ENCODE results near the gene HBP1.

Gene HBP1

GRCh38 chr7:107160389-107160788 is 8.4 kb upstream of the HBP1 start:
- Mint-ChIP-seq H3K9me3 (no peaks in the 10 kb centered on the region), H3K36me3 (ENCODE audit: low read depth) (peaks cover 12% of the 10 kb centered on the region), H3K27me3 (ENCODE audit: low read depth, poor library complexity) (peaks cover 6% of the 10 kb centered on the region), H3K27ac (no peak overlapping the region), H3K4me1 (peaks cover 4% of the 10 kb centered on the region), H3K4me3 (no peak overlapping the region)
- no peak for DNase-seq
- TF ChIP-seq CTCF (IDR thresholded peaks at IDR 0.05) = no peak

- no peak overlapping the region for H3K4me3 Mint-ChIP-seq
- DNase-seq = no peak
- TF ChIP-seq CTCF (IDR thresholded peaks at IDR 0.05) = no peak
Observed at GRCh38 chr7:107161415-107161814, 7.4 kb upstream of the HBP1 start.

GRCh38 chr7:107162475-107162874 is 6.3 kb upstream of the HBP1 start:
- no peaks in the 10 kb centered on the region for H3K9me3 Mint-ChIP-seq
- peaks cover under 1% of the 10 kb centered on the region for H3K36me3 Mint-ChIP-seq (ENCODE audit: low read depth)
- H3K4me3 Mint-ChIP-seq = no peak overlapping the region
- DNase-seq = no peak
- H3K27me3 Mint-ChIP-seq (ENCODE audit: low read depth, poor library complexity) = no peaks in the 10 kb centered on the region
- no peak overlapping the region for H3K27ac Mint-ChIP-seq
- TF ChIP-seq CTCF (IDR thresholded peaks at IDR 0.05) = no peak
- H3K4me1 Mint-ChIP-seq = peaks cover 24% of the 10 kb centered on the region

More at GRCh38 chr7:107161415-107161814, 7.4 kb upstream of the HBP1 start:
- Mint-ChIP-seq H3K27ac (no peak overlapping the region), H3K4me1 (peaks cover 13% of the 10 kb centered on the region), H3K27me3 (ENCODE audit: low read depth, poor library complexity) (peaks cover 6% of the 10 kb centered on the region), H3K36me3 (ENCODE audit: low read depth) (peaks cover 7% of the 10 kb centered on the region), H3K9me3 (no peaks in the 10 kb centered on the region)

- TF ChIP-seq CTCF (IDR thresholded peaks at IDR 0.05) = no peak
- Mint-ChIP-seq H3K27me3 (ENCODE audit: low read depth, poor library complexity) (no peaks in the 10 kb centered on the region), H3K4me3 (no peak overlapping the region), H3K9me3 (no peaks in the 10 kb centered on the region), H3K27ac (no peak overlapping the region), H3K4me1 (peaks cover 31% of the 10 kb centered on the region), H3K36me3 (ENCODE audit: low read depth) (no peaks in the 10 kb centered on the region)
- no peak for DNase-seq
Observed at GRCh38 chr7:107164092-107164491, 4.7 kb upstream of the HBP1 start.

- Mint-ChIP-seq H3K36me3 (ENCODE audit: low read depth) (no peaks in the 10 kb centered on the region), H3K27ac (no peak overlapping the region), H3K4me3 (no peak overlapping the region), H3K4me1 (peaks cover 38% of the 10 kb centered on the region), H3K27me3 (ENCODE audit: low read depth, poor library complexity) (no peaks in the 10 kb centered on the region), H3K9me3 (no peaks in the 10 kb centered on the region)
- DNase-seq = no peak
- TF ChIP-seq CTCF (IDR thresholded peaks at IDR 0.05) = no peak
Observed at GRCh38 chr7:107165341-107165740, 3.5 kb upstream of the HBP1 start.

GRCh38 chr7:107166736-107167426 is 1.9 kb upstream of the HBP1 start:
- Mint-ChIP-seq H3K9me3 (no peaks in the 10 kb centered on the region), H3K27ac (peak overlapping the region; percentile 100), H3K4me3 (peak overlapping the region; percentile 92), H3K4me1 (peaks cover 44% of the 10 kb centered on the region), H3K27me3 (ENCODE audit: low read depth, poor library complexity) (no peaks in the 10 kb centered on the region), H3K36me3 (ENCODE audit: low read depth) (peaks cover 5% of the 10 kb centered on the region)
- no peak for DNase-seq
- no peak for TF ChIP-seq CTCF (IDR thresholded peaks at IDR 0.05)

Measured in nephron progenitor cell (in vitro differentiated cells).